Mammary epithelial cell (primary cell): Measurements from ENCODE around the gene HNF1B.
A peak's percentile ranks its signal among the peaks of the same experiment; 100 is the strongest.

Experiments
- CTCF ChIP-seq, 2 donors: IDR thresholded peaks in 1 of 2; conservative IDR thresholded peaks in 1 of 2; 2 replicates each; pipeline ENCODE4 v1.5.1; 2011 to 2012; ENCODE audit warnings: inconsistent platforms in 2 of 2, low read length in 2 of 2, mild to moderate bottlenecking in 2 of 2, control low read depth in 1 of 2, low read depth in 1 of 2; ENCODE audit not compliant: insufficient read depth in 1 of 2; ENCODE audit errors: extremely low read depth in 1 of 2
- EZH2 ChIP-seq: IDR thresholded peaks from 2 replicates; pipeline ENCODE4 v1.6.1; 2012; ENCODE audit warnings: low read length, inconsistent platforms, borderline replicate concordance

GRCh38 chr17:37770631-37771518 is 26.0 kb upstream of the HNF1B start:
- no peak for TF ChIP-seq EZH2
- peak; percentile 78 to 91 for TF ChIP-seq CTCF (conservative IDR thresholded peaks at IDR 0.05 in 1 of 2, IDR thresholded peaks at IDR 0.05 in 1 of 2; ENCODE audit: extremely low read depth in 1 of 2, insufficient read depth in 1 of 2, low read depth in 1 of 2, low read length in 2 of 2)
